Neuronal stem cell (in vitro differentiated cells): ENCODE measurements around the gene HEXD.

ENCODE experiments used
- DNase-seq: peaks from one replicate; pipeline ENCODE4 v3.0.0-alpha.2; 2013; ENCODE audit warnings: low spot score
- H2AFZ ChIP-seq: one replicate; pipeline ENCODE4 v1.6.1; 2013; ENCODE audit warnings: mild to moderate bottlenecking, low read length, inconsistent platforms
- H2AK5ac ChIP-seq: 2 replicates; pipeline ENCODE4 v1.6.1; 2013; ENCODE audit warnings: low read depth, mild to moderate bottlenecking, inconsistent platforms, low read length, moderate library complexity, mixed read lengths
- H2BK120ac ChIP-seq: 2 replicates; pipeline ENCODE4 v1.6.1; 2013; ENCODE audit warnings: low read depth, mild to moderate bottlenecking, inconsistent platforms, low read length, moderate library complexity, mixed read lengths
- H2BK12ac ChIP-seq: one replicate; pipeline ENCODE4 v1.6.1; 2013; ENCODE audit warnings: low read length, inconsistent platforms
- H2BK15ac ChIP-seq: 2 replicates; pipeline ENCODE4 v1.6.1; 2013; ENCODE audit warnings: mild to moderate bottlenecking, low read length, inconsistent platforms, mixed read lengths
- H2BK5ac ChIP-seq: one replicate; pipeline ENCODE4 v1.6.1; 2013; ENCODE audit warnings: inconsistent platforms, mild to moderate bottlenecking, low read length, moderate library complexity
- H3K14ac ChIP-seq: one replicate; pipeline ENCODE4 v1.6.1; 2013; ENCODE audit warnings: low read length, inconsistent platforms
- H3K18ac ChIP-seq: 2 replicates; pipeline ENCODE4 v1.6.1; 2013; ENCODE audit warnings: low read length, inconsistent platforms
- H3K23ac ChIP-seq: 2 replicates; pipeline ENCODE4 v1.6.1; 2013; ENCODE audit warnings: low read depth, mild to moderate bottlenecking, mixed read lengths, low read length, inconsistent platforms; ENCODE audit not compliant: poor library complexity
- H3K27ac ChIP-seq: replicated peaks from 3 replicates; pipeline ENCODE4 v1.5.1; 2013; ENCODE audit warnings: low read length, inconsistent platforms
- H3K27me3 ChIP-seq, 3 experiments: 2 replicates each; pipeline ENCODE4 v1.6.1; 2013; ENCODE audit warnings: low read length in 3 of 3, mild to moderate bottlenecking in 2 of 3, inconsistent platforms in 1 of 3, low read depth in 1 of 3, mixed read lengths in 1 of 3, moderate library complexity in 1 of 3; ENCODE audit not compliant: control insufficient read depth in 3 of 3, insufficient read depth in 3 of 3
- H3K36me3 ChIP-seq, 2 donors: replicated peaks in 1 of 2; 2 replicates each; pipeline ENCODE4 v1.6.1; 2013; ENCODE audit warnings: low read length in 2 of 2; ENCODE audit not compliant: control insufficient read depth in 2 of 2, insufficient read depth in 2 of 2
- H3K4ac ChIP-seq: 2 replicates; pipeline ENCODE4 v1.6.1; 2013; ENCODE audit warnings: inconsistent platforms, mild to moderate bottlenecking, low read length, moderate library complexity
- H3K4me1 ChIP-seq, 2 donors: 1 replicate in 1 of 2; 2 replicates in 1 of 2; pipeline ENCODE4 v1.6.1; 2013; ENCODE audit warnings: low read length in 2 of 2, low read depth in 1 of 2; ENCODE audit not compliant: control insufficient read depth in 2 of 2, insufficient read depth in 1 of 2
- H3K4me2 ChIP-seq: one replicate; pipeline ENCODE4 v1.6.1; 2013; ENCODE audit warnings: mild to moderate bottlenecking, low read length, inconsistent platforms; ENCODE audit not compliant: insufficient read depth, poor library complexity, severe bottlenecking
- H3K4me3 ChIP-seq, 2 donors: 2 replicates each; pipeline ENCODE4 v1.5.1; 2013; ENCODE audit warnings: low read length in 2 of 2, mild to moderate bottlenecking in 2 of 2, inconsistent platforms in 1 of 2, moderate library complexity in 1 of 2
- H3K79me1 ChIP-seq: one replicate; pipeline ENCODE4 v1.6.1; 2013; ENCODE audit warnings: low read depth, mild to moderate bottlenecking, inconsistent platforms, low read length, moderate library complexity
- H3K9ac ChIP-seq: one replicate; pipeline ENCODE4 v1.6.1; 2013; ENCODE audit warnings: mild to moderate bottlenecking, low read depth, low read length, inconsistent platforms; ENCODE audit not compliant: poor library complexity
- H3K9me3 ChIP-seq, 2 donors: replicated peaks in 1 of 2; 2 replicates each; pipeline versions ENCODE3 to v1.6.1; 2013; ENCODE audit warnings: low read length in 2 of 2, mild to moderate bottlenecking in 2 of 2, inconsistent platforms in 1 of 2, low read depth in 1 of 2, mixed read lengths in 1 of 2, moderate library complexity in 1 of 2; ENCODE audit not compliant: control insufficient read depth in 2 of 2, insufficient read depth in 1 of 2
- H4K8ac ChIP-seq: one replicate; pipeline ENCODE4 v1.6.1; 2013; ENCODE audit warnings: low read depth, mild to moderate bottlenecking, inconsistent platforms, low read length, moderate library complexity
- H4K91ac ChIP-seq: one replicate; pipeline ENCODE4 v1.6.1; 2013; ENCODE audit warnings: low read length, low read depth, mild to moderate bottlenecking, inconsistent platforms; ENCODE audit not compliant: poor library complexity
- WGBS, 2 donors: extraction: QIAGEN DNeasy Blood & Tissue Kit; methylation state at CpG; one replicate each; pipeline ENCODE4 v1.1.7; 2013; ENCODE audit warnings: missing lambda C conversion rate in 2 of 2, mixed read lengths in 1 of 2; ENCODE audit not compliant: insufficient read length in 2 of 2, insufficient replicate concordance in 1 of 2; ENCODE audit errors: extremely low coverage in 2 of 2; 5-methylcytosine and 5-hydroxymethylcytosine counted together

Gene HEXD

DNA sequence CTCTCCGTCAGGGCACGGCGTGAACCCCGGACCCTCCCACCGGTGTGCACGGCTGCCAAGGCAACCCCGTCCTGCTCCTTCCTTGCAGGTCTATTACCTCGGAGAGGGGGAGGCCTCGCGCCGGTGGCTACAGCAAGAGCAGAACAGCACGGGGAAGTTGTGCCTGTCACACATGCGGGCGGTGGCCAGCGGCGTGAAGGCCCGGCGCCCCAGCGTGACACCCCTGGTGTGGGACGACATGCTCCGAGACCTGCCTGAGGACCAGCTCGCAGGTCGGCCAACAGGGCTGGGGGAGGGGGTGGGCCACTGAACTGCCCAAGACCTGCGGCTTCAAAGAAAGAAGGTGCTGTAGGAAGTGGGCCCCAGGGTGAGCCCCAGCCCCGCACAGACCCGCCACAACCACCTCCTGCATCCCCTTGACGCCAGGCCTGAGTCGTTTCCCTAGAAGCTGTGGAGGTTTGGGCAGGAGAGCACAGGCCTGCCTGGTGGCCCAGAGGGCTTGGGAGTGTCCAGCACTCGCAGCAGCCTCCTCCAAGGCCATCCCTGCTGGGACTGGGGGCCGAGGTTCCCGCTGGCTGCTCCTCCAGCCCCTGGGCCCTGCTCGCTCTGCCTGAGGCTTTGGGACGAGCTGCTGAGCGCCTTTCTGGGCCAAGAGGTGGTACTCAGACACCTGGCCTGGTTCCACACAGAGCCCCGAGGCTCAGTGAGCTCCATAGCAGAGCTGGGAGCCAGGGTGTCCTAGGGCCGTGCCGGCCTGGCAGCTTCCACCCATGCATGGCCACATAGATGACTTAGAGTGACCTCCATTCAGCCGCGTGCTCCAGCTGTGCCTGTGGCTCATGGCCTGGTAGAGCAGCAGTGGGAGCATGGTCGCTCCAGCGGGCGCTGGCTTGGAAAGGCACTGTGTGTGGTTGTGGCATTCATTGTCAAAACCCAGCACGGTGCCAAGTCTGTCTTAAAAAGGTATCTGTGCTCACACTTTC lies 17.7 kb downstream of the HEXD start:
- Histone ChIP-seq H3K4me3 (peak overlapping the region in 1 of 2 donors; percentile 48), H3K14ac (peak overlapping the region; percentile 63), H3K27ac (no peak overlapping the region), H2BK12ac (no peak overlapping the region), H2AK5ac (peak overlapping the region; percentile 83), H3K36me3 (peaks cover 3 to 5% of the 10 kb centered on the region in 2 donors), H3K4me2 (no peak overlapping the region), H4K91ac (no peak overlapping the region), H3K9me3 (peaks cover 0 to 2% of the 10 kb centered on the region in 2 donors), H3K23ac (peak overlapping the region; percentile 73), H4K8ac (peak overlapping the region; percentile 23), H3K18ac (peak overlapping the region; percentile 17), H2AFZ (no peak overlapping the region), H3K9ac (peak overlapping the region; percentile 44), H3K4me1 (peaks cover 3% of the 10 kb centered on the region in 2 donors), H3K4ac (peak overlapping the region; percentile 37), H2BK5ac (no peak overlapping the region), H2BK120ac (no peak overlapping the region), H3K79me1 (peaks cover 2% of the 10 kb centered on the region), H3K27me3 (no peaks in the 10 kb centered on the region), H2BK15ac (no peak overlapping the region)
- WGBS, 2 donors: no CpG with 5 or more reads among the region's 43 CpGs
- DNase-seq: no peak

- Histone ChIP-seq H3K14ac (peak overlapping the region; percentile 38), H4K91ac (no peak overlapping the region), H3K9ac (no peak overlapping the region), H2BK120ac (no peak overlapping the region), H2AK5ac (peak overlapping the region; percentile 83), H4K8ac (no peak overlapping the region), H2BK5ac (no peak overlapping the region), H2AFZ (no peak overlapping the region), H3K4me2 (no peak overlapping the region), H3K27me3 (no peaks in the 10 kb centered on the region), H3K36me3 (peaks cover 3 to 5% of the 10 kb centered on the region in 2 donors), H3K79me1 (peaks cover 4% of the 10 kb centered on the region), H2BK15ac (no peak overlapping the region), H3K18ac (peak overlapping the region; percentile 17), H3K27ac (no peak overlapping the region), H3K4me3 (peak overlapping the region in 1 of 2 donors; percentile 53), H3K4ac (no peak overlapping the region), H2BK12ac (peak overlapping the region; percentile 58), H3K9me3 (peaks cover 0 to 2% of the 10 kb centered on the region in 2 donors), H3K4me1 (peaks cover 3 to 5% of the 10 kb centered on the region in 2 donors), H3K23ac (peak overlapping the region; percentile 93)
- no CpG with 5 or more reads among the region's 36 CpGs for WGBS, 2 donors
- DNase-seq: no peak
These were observed 18.6 kb downstream of the HEXD start for GRCh38 chr17:82436601-82437324.

DNA sequence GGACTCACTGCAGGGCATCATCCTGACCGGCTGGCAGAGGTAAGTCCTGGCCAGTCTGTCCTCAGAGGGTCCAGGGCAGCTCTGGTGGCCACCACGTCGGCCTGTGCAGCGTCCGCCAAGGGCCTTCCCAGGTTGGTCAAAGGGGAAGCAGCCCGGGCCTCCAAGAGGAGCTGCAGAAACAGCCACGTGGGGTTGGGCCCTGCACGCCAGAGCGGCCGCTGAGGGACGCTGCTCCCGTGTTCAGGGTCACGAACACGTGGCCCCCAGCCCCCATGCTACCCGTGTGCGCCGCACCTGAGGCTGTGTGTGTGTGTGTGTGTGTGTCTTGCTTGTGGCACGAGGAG lies 19.1 kb downstream of the HEXD start:
- H3K4me2 ChIP-seq: no peak overlapping the region
- WGBS, 2 donors: no CpG with 5 or more reads among the region's 18 CpGs
- H3K23ac ChIP-seq: peak overlapping the region; percentile 93
- H2AK5ac ChIP-seq: no peak overlapping the region
- H4K91ac ChIP-seq: no peak overlapping the region
- peaks cover 0 to 2% of the 10 kb centered on the region in 2 donors for H3K9me3 ChIP-seq
- H2BK12ac ChIP-seq: no peak overlapping the region
- H3K79me1 ChIP-seq: peaks cover 4% of the 10 kb centered on the region
- no peak overlapping the region for H3K27ac ChIP-seq
- H2BK120ac ChIP-seq: no peak overlapping the region
- no peaks in the 10 kb centered on the region for H3K27me3 ChIP-seq
- no peak overlapping the region for H2AFZ ChIP-seq
- no peak overlapping the region for H4K8ac ChIP-seq
- H2BK5ac ChIP-seq: no peak overlapping the region
- peaks cover 8 to 9% of the 10 kb centered on the region in 2 donors for H3K36me3 ChIP-seq
- H3K14ac ChIP-seq: no peak overlapping the region
- DNase-seq: no peak
- no peak overlapping the region for H3K4ac ChIP-seq
- no peak overlapping the region for H2BK15ac ChIP-seq
- H3K4me1 ChIP-seq: peaks cover 3 to 5% of the 10 kb centered on the region in 2 donors
- H3K9ac ChIP-seq: no peak overlapping the region
- H3K18ac ChIP-seq: no peak overlapping the region
- no peak overlapping the region for H3K4me3 ChIP-seq
